GM19025 (cell line): Measurements from ENCODE around the gene NEDD8.
"Not testable (repeated sequence)": the region's sequence is repeated elsewhere in the genome, so short reads cannot be mapped to it uniquely, and the experiment has no call there.

Experiments
- ATAC-seq: cut with Tn5 transposase; IDR thresholded peaks from one replicate; pipeline ENCODE4 v1.9.1; 2021; ENCODE audit warnings: mild to moderate bottlenecking, low read depth, moderate library complexity; ENCODE audit not compliant: unreplicated experiment

Gene NEDD8

GRCh38 chr14:24203249-24203886, 28.8 kb downstream of the NEDD8 start:
- ATAC-seq: not testable (repeated sequence)

- ATAC-seq: not testable (repeated sequence)
Measured at GRCh38 chr14:24202538-24202937, 29.6 kb downstream of the NEDD8 start.

GRCh38 chr14:24198814-24199524, 33.2 kb downstream of the NEDD8 start:
- ATAC-seq: no peak

- no peak for ATAC-seq
Measured at GRCh38 chr14:24197056-24197450, 35.1 kb downstream of the NEDD8 start.

GRCh38 chr14:24196071-24197055, 35.8 kb downstream of the NEDD8 start:
- peak; percentile 11 for ATAC-seq

- ATAC-seq: peak; percentile 86
Measured at GRCh38 chr14:24195186-24196070, 36.7 kb downstream of the NEDD8 start, which contains the start of gene TM9SF1. TSS of gene TM9SF1 (minus strand) at chr14:24195441. CDS start at chr14:24195019, 422 bp downstream.

- ATAC-seq: no peak
Measured at GRCh38 chr14:24194873-24195185, 37.3 kb downstream of the NEDD8 start.

GRCh38 chr14:24194186-24194872, 37.8 kb downstream of the NEDD8 start:
- ATAC-seq: no peak

- no peak for ATAC-seq
Measured at GRCh38 chr14:24192933-24193332, 39.2 kb downstream of the NEDD8 start.

GRCh38 chr14:24190416-24190815, 41.8 kb downstream of the NEDD8 start:
- ATAC-seq: no peak

GRCh38 chr14:24189460-24189859, 42.7 kb downstream of the NEDD8 start:
- ATAC-seq: no peak

- ATAC-seq: no peak
Measured at GRCh38 chr14:24189059-24189375, 43.1 kb downstream of the NEDD8 start.

GRCh38 chr14:24188251-24189058, 43.7 kb downstream of the NEDD8 start, which contains the start of gene IPO4:
TSS of gene IPO4 (minus strand) at chr14:24188816. CDS start at chr14:24188787, 29 bp downstream.
- peak; percentile 92 for ATAC-seq

- ATAC-seq: no peak
Measured at GRCh38 chr14:24187539-24187915, 44.6 kb downstream of the NEDD8 start.

- no peak for ATAC-seq
Measured at GRCh38 chr14:24186831-24187538, 45.2 kb downstream of the NEDD8 start.

GRCh38 chr14:24185741-24186140, 46.4 kb downstream of the NEDD8 start:
- ATAC-seq: no peak

GRCh38 chr14:24185026-24185425, 47.1 kb downstream of the NEDD8 start:
- ATAC-seq: no peak
